ENCODE measurements around the gene DNAJC7. TPM values are rescaled to one million over a fixed set of nuclear protein-coding genes. Genes with fewer than 3 reads are reported as not detected.

The DNAJC7 gene
- total RNA-seq, 1 donor from 2014 or later: 121 TPM

DNA sequence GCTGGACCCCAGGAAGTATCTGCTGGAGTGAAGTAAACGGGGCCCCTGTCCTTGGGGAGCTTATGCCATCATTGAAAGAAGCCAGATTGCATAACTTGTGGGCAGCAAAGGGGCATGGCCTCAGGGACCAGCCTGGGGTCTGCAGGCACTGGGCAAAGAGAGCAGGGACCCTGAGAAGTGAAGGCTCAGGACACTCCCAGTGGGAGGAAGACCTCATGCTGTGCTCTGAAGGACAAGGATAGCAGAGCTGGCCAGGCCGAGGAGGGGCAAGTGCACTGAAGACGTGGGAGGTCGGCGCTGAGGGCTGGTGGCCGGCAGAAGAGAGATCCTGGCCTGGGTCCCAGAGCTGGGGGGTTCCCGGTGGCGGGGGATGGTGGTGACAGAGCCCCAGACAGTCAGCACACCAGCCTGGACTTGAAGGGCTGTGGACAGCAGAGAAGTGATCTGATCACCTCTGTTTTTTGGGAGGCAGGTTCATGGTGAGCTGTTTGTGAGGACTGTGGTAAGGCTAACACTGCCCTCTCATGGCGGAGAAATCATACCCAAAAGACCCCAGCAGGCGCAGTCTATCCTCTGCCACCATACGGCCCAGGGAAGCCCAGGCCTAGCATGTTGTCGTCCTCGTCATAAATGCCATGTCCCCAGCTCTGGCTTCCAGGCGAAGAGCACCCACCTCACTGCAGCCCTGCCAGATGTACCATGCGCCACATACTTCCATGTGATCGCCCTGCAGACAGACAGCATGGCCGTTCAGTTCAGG, 57.7 kb downstream of the DNAJC7 start:
- H3K4me3 Mint-ChIP-seq: no peak overlapping the region
- peaks cover 3% of the 10 kb centered on the region for H3K27me3 Mint-ChIP-seq
- intact Hi-C loops (cut with micrococcal nuclease): loop anchor here (10.0 kb wide), 1 partner anchor 225 kb away; the partner anchor contains the start of genes HCRT and KCNH4
- H3K36me3 Mint-ChIP-seq (ENCODE audit: low read depth): no peaks in the 10 kb centered on the region
- H3K27ac Mint-ChIP-seq: no peak overlapping the region
- no peaks in the 10 kb centered on the region for H3K9me3 Mint-ChIP-seq
- no peaks in the 10 kb centered on the region for H3K4me1 Mint-ChIP-seq
- DNase-seq: peak; percentile 62

DNA sequence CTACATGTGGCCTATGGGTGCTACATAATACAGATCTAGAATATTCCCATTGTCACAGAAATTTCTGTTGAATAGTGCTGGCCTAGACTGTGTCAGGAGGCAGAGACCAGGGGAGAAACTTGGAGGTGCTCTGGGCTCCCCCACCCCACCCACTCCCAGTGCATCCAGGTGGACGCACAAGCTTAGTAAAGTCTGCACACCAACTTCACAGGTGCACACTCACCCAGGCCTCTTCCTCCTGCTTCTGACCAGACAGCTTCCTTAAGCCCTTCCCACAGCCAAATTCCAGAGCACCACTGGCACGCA, 58.3 kb downstream of the DNAJC7 start:
- DNase-seq: no peak
- intact Hi-C loops (cut with micrococcal nuclease): no loop called here
- Mint-ChIP-seq H3K4me1 (no peaks in the 10 kb centered on the region), H3K9me3 (no peaks in the 10 kb centered on the region), H3K27me3 (peaks cover 3% of the 10 kb centered on the region), H3K4me3 (no peak overlapping the region), H3K27ac (no peak overlapping the region), H3K36me3 (ENCODE audit: low read depth) (no peaks in the 10 kb centered on the region)

DNA sequence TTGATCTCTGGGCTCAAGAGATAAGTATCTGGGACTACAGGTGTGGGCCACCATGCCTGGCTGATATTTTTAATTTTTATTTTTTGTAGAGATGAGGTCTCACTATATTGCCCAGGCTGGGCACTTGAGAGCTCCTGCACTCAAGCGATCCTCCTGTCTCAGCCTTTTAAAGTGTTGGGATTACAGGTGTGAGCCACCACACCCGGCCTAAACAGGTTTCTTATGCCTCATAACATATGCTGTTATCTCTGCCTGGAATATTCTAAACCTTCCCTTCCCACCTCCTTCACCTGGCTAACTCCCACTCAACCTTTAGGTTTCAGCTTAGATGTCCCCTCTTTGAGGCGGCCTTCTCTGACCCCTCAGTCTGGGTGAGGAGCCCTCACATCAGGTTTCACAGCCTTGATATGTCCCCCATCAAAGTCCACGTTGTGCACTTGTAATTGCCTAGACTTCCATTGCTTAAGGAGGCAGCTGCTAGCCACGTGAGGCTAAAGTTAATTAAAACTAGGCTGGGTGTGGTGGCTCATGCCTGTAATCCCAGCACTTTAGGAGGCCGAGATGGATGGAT, 59.3 kb downstream of the DNAJC7 start:
- intact Hi-C loops (cut with micrococcal nuclease): no loop called here
- H3K27ac Mint-ChIP-seq: no peak overlapping the region
- H3K4me3 Mint-ChIP-seq: no peak overlapping the region
- no peaks in the 10 kb centered on the region for H3K4me1 Mint-ChIP-seq
- no peak for DNase-seq
- no peaks in the 10 kb centered on the region for H3K36me3 Mint-ChIP-seq (ENCODE audit: low read depth)
- H3K27me3 Mint-ChIP-seq: peaks cover 3% of the 10 kb centered on the region
- no peaks in the 10 kb centered on the region for H3K9me3 Mint-ChIP-seq

DNA sequence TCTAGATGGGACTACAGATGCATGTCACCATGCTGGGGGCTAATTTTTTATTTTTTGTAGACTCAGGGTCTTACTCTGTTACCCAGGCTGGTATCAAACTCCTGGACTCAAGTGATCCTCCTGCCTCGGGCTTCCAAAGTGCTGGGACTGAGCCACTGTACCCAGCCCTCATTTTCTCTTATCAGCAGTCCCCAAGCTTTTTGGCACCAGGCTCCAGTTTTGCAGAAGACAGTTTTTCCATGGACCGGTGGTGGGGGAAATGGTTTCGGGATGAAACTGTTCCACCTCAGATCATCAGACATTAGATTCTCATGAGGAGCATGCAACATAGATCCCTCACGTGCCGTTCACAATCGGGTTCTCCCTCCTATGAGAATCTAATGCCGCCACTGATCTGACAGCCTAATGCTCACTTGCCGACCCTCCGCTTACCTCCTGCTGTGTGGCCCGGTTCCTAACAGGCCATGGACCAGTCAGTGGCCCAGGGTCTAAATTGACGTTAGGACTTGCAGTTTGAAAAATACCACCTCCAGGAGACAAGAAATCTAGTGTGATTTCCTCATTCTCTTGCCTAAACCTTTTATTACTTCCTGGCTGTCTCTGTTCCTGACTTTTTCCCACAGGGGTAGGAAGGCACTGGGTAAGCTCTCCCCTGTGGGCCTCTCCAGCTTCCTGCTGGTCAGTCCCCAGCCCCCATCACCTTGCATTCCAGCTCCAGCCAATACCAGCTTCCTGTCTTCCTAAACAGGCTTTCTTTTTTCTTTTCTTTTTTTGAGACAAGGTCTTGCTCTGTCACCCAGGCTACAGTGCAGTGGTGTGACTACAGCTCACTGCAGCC, 60.0 kb downstream of the DNAJC7 start:
- Mint-ChIP-seq H3K9me3 (no peaks in the 10 kb centered on the region), H3K4me3 (no peak overlapping the region), H3K27ac (no peak overlapping the region), H3K4me1 (no peaks in the 10 kb centered on the region), H3K27me3 (peaks cover 3% of the 10 kb centered on the region), H3K36me3 (ENCODE audit: low read depth) (no peaks in the 10 kb centered on the region)
- DNase-seq: no peak
- intact Hi-C loops (cut with micrococcal nuclease): no loop called here

DNA sequence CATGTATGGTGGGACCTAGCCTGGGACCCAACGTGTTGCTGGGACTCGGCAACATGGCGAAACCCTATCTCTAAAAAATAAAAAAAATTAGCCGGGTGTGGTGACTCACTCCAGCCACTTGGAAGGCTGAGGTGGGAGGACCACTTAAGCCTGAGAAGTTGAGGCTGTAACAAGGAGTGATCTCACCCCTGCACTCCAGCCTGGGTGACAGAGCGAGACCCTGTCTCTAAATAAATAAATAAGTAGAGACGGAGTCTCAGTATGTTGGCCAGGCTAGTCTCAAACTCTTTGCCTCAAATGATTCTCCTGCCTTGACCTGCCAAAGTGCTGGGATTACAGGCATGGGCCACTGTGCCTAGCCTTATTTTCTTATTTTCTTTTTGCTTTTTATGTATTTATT, 60.7 kb downstream of the DNAJC7 start:
- H3K4me3 Mint-ChIP-seq: no peak overlapping the region
- no peaks in the 10 kb centered on the region for H3K4me1 Mint-ChIP-seq
- no peaks in the 10 kb centered on the region for H3K9me3 Mint-ChIP-seq
- no peak overlapping the region for H3K27ac Mint-ChIP-seq
- H3K27me3 Mint-ChIP-seq: no peaks in the 10 kb centered on the region
- intact Hi-C loops (cut with micrococcal nuclease): no loop called here
- no peaks in the 10 kb centered on the region for H3K36me3 Mint-ChIP-seq (ENCODE audit: low read depth)
- no peak for DNase-seq

DNA sequence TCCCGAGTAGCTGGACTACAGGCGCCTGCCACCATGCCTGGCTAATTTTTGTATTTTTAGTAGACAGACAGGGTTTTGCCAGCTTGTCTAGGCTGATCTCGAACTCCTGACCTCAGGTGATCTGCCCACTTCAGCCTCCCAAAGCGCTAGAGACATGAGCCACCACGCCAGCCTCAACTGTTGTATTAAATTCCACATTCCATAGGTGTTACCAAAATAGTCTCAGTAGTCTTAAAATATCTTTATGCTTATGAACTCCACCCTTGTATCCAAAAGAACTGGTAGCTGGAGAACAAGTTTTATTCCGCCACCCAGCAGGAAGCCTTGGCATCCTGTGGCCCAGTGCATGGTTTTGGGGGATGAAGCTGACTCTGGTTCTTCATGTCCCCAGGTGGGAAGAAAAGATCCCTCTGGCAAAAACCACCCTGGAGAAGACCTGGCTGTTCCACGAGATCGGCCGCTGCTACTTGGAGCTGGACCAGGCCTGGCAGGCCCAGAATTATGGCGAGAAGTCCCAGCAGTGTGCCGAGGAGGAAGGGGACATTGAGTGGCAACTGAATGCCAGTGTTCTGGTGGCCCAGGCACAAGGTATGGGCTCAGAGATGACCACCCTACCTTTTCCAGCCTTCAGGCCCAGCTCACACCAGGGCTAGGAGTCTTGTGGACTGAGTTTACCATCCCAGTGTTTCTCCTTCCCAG, 68.3 kb downstream of the DNAJC7 start:
- DNase-seq: no peak
- Mint-ChIP-seq H3K9me3 (no peaks in the 10 kb centered on the region), H3K4me3 (no peak overlapping the region), H3K36me3 (ENCODE audit: low read depth) (no peaks in the 10 kb centered on the region), H3K4me1 (no peaks in the 10 kb centered on the region), H3K27ac (no peak overlapping the region), H3K27me3 (no peaks in the 10 kb centered on the region)
- intact Hi-C loops (cut with micrococcal nuclease): no loop called here

DNA sequence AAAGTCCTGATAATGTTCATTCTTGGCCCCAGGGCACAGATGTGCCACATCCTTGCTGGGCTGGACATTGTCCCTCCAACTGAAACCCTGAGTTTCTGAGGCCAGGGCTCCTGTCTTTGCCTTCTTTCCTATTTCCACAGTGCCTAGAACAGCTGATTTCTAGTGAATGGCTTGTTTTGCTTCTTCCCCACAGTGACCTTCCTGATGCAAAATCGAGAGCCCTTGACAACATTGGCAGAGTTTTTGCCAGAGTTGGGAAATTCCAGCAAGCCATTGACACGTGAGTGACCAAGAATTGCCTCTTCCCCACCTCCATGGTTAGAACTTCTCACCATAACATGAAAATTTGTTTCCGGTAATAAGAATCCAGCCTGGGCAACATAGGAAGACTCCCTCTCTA, 72.3 kb downstream of the DNAJC7 start:
- Mint-ChIP-seq H3K27me3 (no peaks in the 10 kb centered on the region), H3K4me1 (no peaks in the 10 kb centered on the region), H3K9me3 (no peaks in the 10 kb centered on the region), H3K27ac (no peak overlapping the region), H3K4me3 (no peak overlapping the region), H3K36me3 (ENCODE audit: low read depth) (no peaks in the 10 kb centered on the region)
- no peak for DNase-seq
- intact Hi-C loops (cut with micrococcal nuclease): no loop called here

DNA sequence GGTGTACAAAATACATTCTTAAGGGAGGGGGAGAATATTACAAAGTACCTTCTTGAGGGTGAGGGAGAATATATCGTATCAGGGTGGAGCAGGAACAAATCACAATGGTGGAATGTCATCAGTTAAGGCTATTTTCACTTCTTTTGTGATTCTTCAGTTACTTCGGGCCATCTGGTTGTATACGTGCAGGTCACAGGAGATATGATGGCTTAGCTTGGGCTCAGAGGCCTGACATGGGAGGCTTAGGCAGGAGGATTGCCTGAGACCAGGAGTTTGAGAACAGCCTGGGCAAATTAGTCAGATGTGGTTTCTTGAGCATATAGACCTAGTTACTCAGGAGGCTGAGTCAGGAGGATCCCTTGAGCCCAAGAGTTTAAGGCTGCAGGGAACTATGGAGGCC, 73.7 kb downstream of the DNAJC7 start:
- intact Hi-C loops (cut with micrococcal nuclease): no loop called here
- H3K36me3 Mint-ChIP-seq (ENCODE audit: low read depth): no peaks in the 10 kb centered on the region
- H3K27me3 Mint-ChIP-seq: no peaks in the 10 kb centered on the region
- H3K27ac Mint-ChIP-seq: no peak overlapping the region
- H3K4me1 Mint-ChIP-seq: no peaks in the 10 kb centered on the region
- no peak for DNase-seq
- H3K4me3 Mint-ChIP-seq: no peak overlapping the region
- no peaks in the 10 kb centered on the region for H3K9me3 Mint-ChIP-seq

DNA sequence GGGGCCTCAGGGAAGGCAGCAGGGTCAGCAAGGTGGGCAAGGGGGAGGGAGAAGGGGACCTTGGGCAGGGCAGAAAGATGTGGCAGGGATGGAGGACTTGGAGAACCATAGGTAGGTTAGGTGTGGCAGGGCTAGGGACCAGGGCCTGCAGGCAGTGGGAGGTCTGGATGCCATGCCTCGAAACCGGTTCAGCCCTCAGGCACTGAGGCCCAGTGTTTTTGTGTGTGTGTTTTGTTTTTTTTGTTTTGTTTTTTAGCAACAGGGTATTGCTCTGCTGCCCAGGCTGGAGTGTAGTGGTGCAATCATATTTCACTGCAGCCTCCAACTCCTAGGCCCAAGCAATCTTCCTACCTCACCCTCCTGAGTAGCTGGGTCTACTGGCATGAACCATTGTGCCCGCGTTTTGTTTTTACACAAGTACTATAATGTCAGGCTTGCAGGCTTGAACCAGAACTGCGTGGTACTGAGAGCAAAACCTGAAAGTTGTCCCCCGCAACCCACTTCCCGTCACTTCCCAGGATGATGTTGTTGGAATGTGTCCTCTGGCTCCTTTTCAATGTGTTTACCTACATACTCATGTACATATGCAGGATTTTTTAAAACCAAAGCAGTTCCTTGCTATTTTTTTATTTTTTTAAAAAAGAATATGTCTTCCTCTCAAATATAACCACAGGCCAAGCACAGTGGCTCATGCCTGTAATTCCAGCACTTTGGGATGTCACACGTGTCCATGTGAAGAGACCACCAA, 74.4 kb downstream of the DNAJC7 start:
- DNase-seq: no peak
- Mint-ChIP-seq H3K27ac (no peak overlapping the region), H3K36me3 (ENCODE audit: low read depth) (no peaks in the 10 kb centered on the region), H3K4me3 (no peak overlapping the region), H3K4me1 (no peaks in the 10 kb centered on the region), H3K27me3 (no peaks in the 10 kb centered on the region), H3K9me3 (no peaks in the 10 kb centered on the region)
- intact Hi-C loops (cut with micrococcal nuclease): no loop called here

DNA sequence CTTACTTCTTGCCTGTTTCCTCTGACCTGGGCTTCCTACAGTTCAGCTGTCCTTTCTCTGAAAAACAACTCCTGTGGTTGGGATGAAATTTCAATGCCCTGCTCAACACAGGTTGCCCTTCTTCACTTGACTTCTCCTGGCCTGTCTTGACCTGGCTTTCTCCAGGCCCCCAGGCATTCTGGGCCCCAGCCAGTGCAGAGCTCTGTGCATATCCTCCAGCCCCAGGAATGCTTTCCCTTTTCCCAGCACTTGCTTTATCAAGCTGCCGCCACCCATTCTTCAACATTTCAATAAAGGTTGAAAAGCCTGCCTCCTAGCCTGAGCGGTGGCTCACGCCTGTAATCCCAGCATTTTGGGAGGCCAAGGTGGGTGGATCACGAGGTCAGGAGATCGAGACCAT, 76.1 kb downstream of the DNAJC7 start:
- H3K9me3 Mint-ChIP-seq: no peaks in the 10 kb centered on the region
- DNase-seq: no peak
- H3K4me3 Mint-ChIP-seq: no peak overlapping the region
- intact Hi-C loops (cut with micrococcal nuclease): no loop called here
- H3K36me3 Mint-ChIP-seq (ENCODE audit: low read depth): no peaks in the 10 kb centered on the region
- no peak overlapping the region for H3K27ac Mint-ChIP-seq
- no peaks in the 10 kb centered on the region for H3K27me3 Mint-ChIP-seq
- no peaks in the 10 kb centered on the region for H3K4me1 Mint-ChIP-seq

DNA sequence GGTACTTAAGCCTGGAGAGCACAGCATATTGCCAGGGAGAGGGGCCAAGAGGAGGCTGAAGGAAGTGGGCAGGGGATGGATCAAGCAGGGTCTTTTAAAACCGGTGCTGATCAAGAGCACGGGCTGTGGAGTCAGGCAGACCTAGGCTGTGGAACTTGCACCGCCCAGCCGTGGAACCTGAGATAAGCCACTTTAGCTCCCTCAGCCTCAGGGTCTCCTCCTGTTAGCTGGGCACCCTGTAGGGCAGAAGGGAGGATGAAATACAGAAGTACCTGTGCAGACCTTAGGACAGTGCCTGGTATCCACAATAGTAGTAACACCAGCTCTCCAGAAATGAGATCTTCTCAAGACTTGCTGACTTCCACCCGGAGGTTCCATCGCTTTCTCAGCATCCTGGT, 77.5 kb downstream of the DNAJC7 start:
- H3K4me3 Mint-ChIP-seq: no peak overlapping the region

DNA sequence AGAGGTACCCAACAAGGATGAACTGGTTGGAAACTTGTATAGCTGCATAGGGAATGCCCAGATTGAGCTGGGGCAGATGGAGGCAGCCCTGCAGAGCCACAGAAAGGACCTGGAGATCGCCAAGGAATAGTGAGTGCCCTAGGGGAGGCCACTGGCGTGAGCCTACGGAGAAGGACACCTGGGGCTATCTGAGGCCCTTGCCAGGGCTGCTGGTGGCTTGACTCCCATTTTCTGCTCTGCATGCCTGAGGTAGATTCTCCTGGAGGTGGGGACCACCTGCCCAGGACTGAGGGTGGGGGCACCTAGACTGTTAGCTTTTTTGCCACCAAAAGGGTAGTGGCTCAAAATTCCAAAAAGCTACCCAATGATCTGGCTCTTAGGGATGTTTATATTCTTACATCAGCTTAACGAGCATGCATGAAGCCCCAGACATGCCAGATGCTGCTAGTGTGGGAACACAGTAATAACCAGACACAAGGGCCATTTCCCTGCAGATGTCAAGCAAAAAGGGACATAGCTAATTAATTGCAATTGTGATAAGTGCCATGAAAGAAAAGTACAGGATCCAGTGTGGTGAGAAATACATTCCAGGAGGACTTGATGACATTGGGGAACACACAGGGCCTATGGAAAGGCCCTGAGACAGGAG, 78.1 kb downstream of the DNAJC7 start:
- Mint-ChIP-seq H3K36me3 (ENCODE audit: low read depth) (no peaks in the 10 kb centered on the region), H3K9me3 (no peaks in the 10 kb centered on the region), H3K4me3 (no peak overlapping the region), H3K27ac (no peak overlapping the region), H3K27me3 (no peaks in the 10 kb centered on the region), H3K4me1 (no peaks in the 10 kb centered on the region)
- intact Hi-C loops (cut with micrococcal nuclease): no loop called here
- DNase-seq: no peak

More for the DNA sequence above, 77.5 kb downstream of the DNAJC7 start:
- no peaks in the 10 kb centered on the region for H3K27me3 Mint-ChIP-seq
- H3K4me1 Mint-ChIP-seq: no peaks in the 10 kb centered on the region
- DNase-seq: no peak
- H3K36me3 Mint-ChIP-seq (ENCODE audit: low read depth): no peaks in the 10 kb centered on the region
- H3K9me3 Mint-ChIP-seq: no peaks in the 10 kb centered on the region
- no peak overlapping the region for H3K27ac Mint-ChIP-seq
- intact Hi-C loops (cut with micrococcal nuclease): no loop called here
